ENCODE results near the gene GPR132.
"Not testable (repeated sequence)": the region's sequence is repeated elsewhere in the genome, so short reads cannot be mapped to it uniquely, and the experiment has no call there.

Gene GPR132

GRCh38 chr14:105073720-105074600 lies 8.7 kb upstream of the GPR132 start:
- no peak for DNase-seq

- no peak for DNase-seq
Observed at GRCh38 chr14:105072892-105073719, 7.9 kb upstream of the GPR132 start.

- DNase-seq = no peak
Observed at GRCh38 chr14:105072381-105072861, 7.2 kb upstream of the GPR132 start.

GRCh38 chr14:105071942-105072341 lies 6.7 kb upstream of the GPR132 start:
- DNase-seq = no peak

- no peak for DNase-seq
Observed at GRCh38 chr14:105071326-105071725, 6.1 kb upstream of the GPR132 start.

GRCh38 chr14:105070760-105071137 lies 5.5 kb upstream of the GPR132 start:
- peak; percentile 67 for DNase-seq

- peak; percentile 72 for DNase-seq
Observed at GRCh38 chr14:105069871-105070759, 4.9 kb upstream of the GPR132 start.

- DNase-seq = no peak
Observed at GRCh38 chr14:105069522-105069870, 4.3 kb upstream of the GPR132 start.

- no peak for DNase-seq
Observed at GRCh38 chr14:105068818-105069217, 3.6 kb upstream of the GPR132 start.

GRCh38 chr14:105067969-105068301 lies 2.7 kb upstream of the GPR132 start:
- no peak for DNase-seq

GRCh38 chr14:105067140-105067968 lies 2.1 kb upstream of the GPR132 start:
- DNase-seq = peak; percentile 83

- DNase-seq = no peak
Observed at GRCh38 chr14:105066240-105067071, 1.2 kb upstream of the GPR132 start.

GRCh38 chr14:105064721-105065143 lies 498 bp downstream of the GPR132 start:
- peak; percentile 53 for DNase-seq

- DNase-seq = no peak
Observed at GRCh38 chr14:105064001-105064400, 1.2 kb downstream of the GPR132 start.

- not testable (repeated sequence) for DNase-seq
Observed at GRCh38 chr14:105063506-105063905, 1.7 kb downstream of the GPR132 start.

- no peak for DNase-seq
Observed at GRCh38 chr14:105063056-105063455, 2.2 kb downstream of the GPR132 start.

- no peak for DNase-seq
Observed at GRCh38 chr14:105062048-105062433, 3.2 kb downstream of the GPR132 start.

GRCh38 chr14:105061428-105062047 lies 3.7 kb downstream of the GPR132 start:
- peak; percentile 83 for DNase-seq

- peak; percentile 61 for DNase-seq
Observed at GRCh38 chr14:105060751-105061427, 4.3 kb downstream of the GPR132 start.
